Left kidney (tissue), 2 donors: ENCODE data around the gene CENPX. TPM values are rescaled to one million over a fixed set of nuclear protein-coding genes. Genes with fewer than 3 reads are reported as not detected.
A peak's percentile ranks its signal among the peaks of the same experiment; 100 is the strongest.
"Not testable (repeated sequence)": the region's sequence is repeated elsewhere in the genome, so short reads cannot be mapped to it uniquely, and the experiment has no call there.

Experiments
- DNase-seq: peaks from one replicate; pipeline ENCODE4 v3.0.0-alpha.2; 2013
- polyA plus RNA-seq: library from polyadenylated mRNA; unstranded; fragments of 120-200 nt; gene quantifications from one replicate; pipeline ENCODE4 v1.2.1, GENCODE V29; 2013; ENCODE audit not compliant: insufficient read length

The CENPX gene
- polyA plus RNA-seq, 1 donor: 34.4 TPM

DNA sequence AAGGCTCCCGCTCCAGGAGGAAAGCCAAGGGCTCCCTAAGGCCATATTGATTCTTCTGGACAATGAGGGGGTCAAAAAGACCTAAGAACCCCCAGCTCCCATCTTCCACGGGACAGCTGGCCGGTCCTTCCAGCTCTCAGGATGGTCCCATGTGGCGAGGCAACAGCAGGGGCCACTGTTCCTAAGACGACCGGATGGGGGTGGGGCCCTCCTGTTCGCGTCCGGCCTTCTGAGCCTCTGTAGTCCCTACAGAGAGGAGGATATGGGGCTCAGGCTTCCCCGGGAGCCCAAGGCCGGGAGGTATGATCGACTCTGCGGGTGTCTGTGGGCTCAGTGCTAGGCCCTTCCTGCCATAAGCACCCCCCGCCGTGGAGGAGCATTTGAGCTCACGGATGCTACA lies 20.8 kb upstream of the CENPX start:
- DNase-seq: no peak

DNA sequence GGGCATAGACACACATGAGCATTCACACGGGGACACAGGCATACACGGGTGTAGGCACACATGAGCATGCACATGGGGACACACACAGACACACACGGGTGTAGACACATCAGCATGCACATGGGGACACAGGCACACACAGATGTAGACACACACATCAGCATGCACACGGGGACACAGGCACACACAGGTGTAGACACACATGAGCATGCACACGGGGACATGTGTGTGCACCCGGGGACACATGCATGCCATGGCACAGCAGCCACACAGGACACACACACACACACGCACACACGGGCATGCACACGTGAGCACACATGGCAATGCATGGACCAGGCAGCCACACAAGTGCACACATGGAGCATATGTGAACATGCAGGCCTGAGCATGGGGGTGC lies 20.0 kb upstream of the CENPX start:
- no peak for DNase-seq

DNA sequence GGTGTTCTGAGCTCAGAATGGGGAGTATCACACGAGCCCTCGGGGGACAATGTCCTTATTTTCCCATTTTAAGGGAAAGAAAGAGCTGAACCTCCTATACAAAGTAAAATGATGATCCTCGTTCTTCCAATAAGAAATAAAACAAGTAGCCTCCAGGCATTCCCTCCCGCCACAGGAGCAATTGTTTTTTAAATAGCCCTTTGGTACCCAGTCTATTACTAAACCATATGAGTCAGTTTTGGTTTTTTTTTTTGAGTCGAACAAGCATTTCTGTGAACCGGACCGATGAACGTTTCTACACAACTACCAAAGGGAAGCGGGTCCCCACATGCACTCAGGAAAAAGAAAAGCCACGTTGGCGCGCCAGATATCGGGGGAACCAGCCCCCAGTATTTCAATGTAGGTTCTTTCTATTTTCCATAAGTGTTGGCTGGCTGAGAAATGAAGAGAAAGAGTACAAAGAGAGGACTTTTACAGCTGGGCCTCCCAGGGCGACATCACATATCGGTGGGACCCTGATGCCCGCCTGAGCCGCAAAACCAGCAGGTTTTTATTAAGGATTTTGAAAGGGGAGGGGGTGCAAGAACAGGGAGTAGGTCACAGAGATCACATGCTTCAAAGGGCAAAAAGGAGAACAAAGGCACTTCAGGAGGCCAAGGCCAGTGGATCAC lies 18.6 kb upstream of the CENPX start:
- no peak for DNase-seq

DNA sequence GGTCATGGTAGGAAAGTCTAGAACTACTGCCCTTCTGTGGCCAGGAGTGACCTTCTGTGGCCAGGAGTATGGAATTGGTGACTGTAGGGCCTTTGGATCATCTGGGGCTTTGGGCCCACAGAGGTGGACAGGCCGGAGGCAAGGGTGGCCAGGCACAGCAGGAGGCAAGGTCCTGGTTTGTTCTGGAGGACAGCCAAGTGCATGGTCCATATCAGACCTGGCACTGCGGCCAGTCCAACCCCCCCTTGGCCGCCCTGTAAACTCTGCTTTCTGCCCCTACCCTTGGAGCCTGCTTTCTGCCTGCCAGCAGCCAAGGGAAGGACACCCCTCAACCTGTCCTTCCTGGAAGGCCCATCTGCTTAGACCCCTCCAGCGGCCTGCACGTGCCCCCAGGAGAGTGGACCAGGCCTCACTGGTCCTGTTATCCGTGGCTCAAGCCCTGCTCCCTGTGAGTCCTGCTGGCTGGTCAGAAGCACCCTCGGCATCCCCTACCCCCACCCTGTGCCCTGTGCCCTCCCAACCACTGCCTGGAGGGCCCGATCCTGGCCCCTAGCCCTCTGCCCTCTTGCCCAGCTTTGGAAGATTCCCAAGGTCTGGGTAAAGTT lies 17.1 kb upstream of the CENPX start:
- no peak for DNase-seq

DNA sequence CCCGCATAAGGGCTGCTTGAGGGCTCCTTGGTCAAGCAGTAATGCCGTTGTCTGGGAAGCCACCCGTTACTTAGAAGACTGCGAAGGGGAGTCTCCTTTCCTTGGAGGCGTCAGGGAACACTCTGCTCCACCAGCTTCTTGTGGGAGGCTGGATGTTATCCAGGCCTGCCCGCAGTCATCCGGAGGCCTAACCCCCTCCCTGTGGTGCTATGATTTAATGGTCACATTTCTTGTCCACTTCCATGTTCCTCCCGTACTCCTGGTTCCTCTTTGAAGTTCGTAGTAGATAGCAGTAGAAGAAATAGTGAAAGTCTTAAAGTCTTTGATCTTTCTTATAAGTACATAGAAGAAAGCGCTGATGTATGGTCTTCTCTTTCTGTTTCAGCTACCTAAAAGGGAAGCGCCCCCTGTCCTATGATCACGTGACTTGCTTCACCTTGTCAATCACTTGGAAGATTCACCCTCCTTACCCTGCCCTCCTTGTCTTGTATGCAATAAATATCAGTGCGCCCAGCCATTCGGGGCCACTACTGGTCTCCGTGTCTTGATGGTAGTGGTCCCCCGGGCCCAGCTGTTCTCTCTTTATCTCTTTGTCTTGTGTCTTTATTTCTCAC lies 16.2 kb upstream of the CENPX start:
- not testable (repeated sequence) for DNase-seq

DNA sequence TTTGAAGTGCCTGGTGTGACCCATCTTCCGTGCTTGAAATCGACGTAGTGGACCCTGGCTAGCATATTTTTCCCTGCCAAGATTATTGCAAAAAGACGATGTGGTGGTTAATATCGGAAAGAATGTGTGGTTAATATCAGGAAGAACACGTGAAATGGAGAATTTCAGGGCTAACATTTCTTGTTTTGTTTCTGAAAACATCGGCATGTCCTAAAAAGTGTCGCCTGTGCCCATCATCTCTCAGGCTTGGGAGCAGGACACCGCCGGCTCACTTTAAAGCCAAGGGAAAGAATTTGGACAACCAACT lies 15.2 kb upstream of the CENPX start:
- DNase-seq: no peak

DNA sequence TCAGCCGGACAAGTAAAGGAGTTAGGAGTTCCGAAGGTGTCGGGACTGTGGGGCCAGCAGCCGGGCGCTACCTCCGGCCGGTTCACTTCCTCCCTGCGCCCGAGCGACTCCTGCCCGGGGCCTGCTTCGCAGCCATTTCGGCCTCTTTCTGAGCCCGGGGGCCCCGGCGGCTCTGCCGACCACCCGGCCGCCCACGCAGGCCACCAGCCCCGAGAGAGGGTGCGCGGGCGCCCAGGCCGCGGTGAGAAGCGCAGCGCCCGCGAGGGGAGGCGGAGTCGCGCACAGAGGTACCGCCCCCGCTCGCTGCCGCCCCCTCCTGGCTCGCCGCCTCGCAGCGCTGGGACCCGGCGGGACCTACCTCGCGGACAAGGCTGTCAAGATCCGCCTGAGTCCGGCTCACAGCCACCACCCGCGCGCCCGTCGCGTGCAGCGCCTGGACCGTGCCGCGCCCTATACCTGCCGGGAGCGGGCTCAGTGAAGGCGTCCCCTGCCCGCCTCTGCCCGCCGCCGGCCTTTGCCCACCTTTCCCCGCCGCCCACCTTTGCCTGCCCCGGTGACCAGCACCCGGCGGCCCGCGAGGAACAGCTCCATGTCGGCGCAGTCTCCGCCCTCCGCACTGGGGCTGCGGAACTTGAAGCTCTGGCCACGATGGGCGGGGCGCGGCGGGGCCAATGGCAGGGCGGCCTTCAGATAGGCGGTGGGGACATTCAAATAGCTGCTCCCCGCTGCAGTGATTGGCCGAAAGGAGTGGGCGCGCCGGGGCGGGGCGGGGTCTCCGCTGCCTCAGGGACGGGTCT lies 14.6 kb upstream of the CENPX start, which contains the start of gene DCXR:
Gene DCXR, minus strand, starts transcription at position 606 of the 797 bp plus-strand sequence. Its CDS starts 15 bp downstream, at position 591.
- peak; percentile 97 for DNase-seq

DNA sequence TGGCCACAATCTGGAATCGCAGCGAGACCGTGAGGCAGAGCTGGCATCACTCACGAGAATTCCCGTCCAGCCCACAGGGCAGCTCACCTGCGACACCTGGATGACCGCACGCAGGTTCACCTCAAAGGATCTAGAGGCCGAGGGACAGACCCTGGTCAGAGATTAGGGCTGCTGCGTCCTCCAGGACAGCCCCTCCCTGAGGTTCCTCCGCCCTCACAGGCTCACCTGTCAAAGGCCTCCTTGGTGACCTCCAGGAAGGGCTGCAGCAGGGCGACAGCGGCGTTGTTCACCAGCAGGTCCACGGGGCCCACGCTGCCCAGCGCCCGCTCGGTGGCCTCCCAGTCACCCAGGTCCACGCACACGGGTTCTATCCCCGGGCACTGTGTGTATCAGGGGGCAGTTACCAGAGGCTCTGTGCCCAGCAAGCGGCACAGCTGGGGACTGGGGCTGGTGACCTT lies 14.0 kb upstream of the CENPX start:
- no peak for DNase-seq

DNA sequence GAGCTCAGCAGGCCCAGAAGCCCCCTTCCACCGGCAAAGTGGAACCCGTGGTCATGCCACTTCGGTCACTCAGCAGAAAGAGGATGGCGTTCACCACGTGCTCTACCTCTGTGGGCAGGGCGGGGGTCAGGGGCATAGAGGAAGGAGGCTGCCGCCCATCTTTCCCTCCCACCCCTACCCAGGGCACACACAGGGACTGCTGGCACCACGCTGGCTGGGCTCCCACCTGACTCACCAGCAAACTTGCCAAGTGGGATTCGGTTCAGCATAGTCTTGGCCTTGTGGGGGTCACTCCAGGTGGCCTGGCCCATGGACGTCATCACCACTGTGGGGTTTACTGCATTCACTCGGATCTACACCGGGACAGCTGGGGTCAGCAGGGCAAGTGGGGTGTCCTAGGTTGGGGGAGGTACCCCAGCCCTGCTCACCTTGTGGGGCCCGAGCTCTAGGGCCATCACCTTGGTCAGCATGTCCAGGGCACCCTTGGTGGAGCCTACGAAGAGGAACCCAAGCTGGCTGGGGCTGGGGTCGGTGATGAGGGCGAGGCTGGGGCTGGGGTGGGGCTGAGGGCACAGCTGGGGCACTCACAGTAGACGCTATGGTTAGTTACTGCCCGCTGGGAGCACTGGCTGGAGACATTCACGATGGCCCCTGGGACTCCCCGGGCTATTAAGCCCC lies 13.4 kb upstream of the CENPX start:
- no peak for DNase-seq

DNA sequence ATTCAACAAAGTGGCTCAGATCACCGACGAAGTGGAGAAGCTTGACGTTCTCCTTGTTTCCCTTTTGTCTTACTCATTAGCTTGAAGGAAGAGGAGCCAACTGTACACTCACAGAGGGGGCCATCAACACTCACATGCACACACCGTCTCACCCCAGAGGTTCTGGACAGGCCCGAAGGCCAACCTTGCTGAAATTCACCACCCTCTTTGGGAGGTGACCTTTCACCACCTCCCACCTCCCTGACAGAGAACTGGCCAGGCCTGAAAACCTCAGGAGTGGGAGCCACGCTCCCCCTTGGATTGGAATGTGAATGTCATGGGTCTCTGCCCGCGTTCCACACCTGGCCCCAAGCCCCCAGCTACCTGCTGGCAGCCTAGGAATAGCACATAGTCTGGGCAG lies 12.8 kb upstream of the CENPX start:
- no peak for DNase-seq

DNA sequence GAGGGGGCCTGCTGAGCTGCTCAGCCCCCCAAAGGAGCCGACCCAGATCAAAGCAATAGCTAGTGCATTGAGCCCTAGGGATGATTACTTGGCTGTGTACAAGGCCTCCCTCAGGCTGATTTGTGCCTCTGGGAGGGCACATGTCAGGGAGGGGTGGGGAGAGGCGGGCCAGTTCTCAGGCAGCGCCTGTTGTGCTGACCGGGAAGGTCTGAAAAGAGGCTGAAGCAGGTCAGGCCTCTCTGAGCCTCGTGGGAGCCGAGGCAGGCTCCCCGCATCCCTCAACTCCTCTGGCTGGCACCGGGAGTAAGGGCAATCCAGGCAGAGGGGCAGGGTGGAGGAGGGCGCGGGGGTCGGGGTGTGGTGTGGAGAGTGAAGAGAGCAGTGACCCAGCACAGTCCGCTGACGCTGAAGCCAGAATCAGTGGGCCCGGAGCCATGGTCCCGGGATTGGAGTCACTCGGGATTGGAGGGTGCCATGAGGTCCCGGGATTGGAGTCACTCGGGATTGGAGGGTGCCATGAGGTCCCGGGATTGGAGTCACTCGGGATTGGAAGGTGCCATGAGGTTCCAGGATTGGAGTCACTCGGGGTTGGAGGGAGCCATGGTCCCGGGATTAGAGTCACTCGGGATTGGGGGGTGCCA lies 11.8 kb upstream of the CENPX start:
- no peak for DNase-seq

DNA sequence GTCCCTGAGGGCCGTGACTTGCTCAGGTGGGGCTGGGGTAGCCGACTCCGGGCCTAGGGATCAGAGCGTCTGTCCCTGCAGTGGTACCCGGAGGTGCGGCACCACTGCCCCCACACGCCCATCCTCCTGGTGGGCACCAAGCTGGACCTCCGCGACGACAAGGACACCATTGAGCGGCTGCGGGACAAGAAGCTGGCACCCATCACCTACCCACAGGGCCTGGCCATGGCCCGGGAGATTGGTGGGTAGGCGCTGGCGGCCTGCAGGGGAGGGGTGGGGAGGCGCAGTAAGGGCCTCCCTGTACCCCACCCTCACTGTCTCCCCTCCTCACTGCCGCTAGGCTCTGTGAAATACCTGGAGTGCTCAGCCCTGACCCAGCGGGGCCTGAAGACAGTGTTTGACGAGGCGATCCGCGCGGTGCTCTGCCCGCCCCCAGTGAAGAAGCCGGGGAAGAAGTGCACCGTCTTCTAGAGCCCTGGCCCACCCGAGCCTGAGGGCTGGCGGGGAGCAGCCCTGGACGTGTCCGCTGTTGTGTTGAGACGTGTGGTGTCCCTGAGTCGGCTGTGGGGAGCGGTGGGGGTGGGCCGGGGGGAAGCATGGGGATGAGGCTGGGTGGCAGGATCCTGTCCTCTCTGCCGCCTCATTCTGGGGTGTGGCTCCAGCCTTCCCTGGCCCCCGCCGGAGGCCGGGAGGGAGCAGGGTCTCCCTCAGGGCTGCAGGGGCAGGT lies 10.8 kb upstream of the CENPX start:
- no peak for DNase-seq

DNA sequence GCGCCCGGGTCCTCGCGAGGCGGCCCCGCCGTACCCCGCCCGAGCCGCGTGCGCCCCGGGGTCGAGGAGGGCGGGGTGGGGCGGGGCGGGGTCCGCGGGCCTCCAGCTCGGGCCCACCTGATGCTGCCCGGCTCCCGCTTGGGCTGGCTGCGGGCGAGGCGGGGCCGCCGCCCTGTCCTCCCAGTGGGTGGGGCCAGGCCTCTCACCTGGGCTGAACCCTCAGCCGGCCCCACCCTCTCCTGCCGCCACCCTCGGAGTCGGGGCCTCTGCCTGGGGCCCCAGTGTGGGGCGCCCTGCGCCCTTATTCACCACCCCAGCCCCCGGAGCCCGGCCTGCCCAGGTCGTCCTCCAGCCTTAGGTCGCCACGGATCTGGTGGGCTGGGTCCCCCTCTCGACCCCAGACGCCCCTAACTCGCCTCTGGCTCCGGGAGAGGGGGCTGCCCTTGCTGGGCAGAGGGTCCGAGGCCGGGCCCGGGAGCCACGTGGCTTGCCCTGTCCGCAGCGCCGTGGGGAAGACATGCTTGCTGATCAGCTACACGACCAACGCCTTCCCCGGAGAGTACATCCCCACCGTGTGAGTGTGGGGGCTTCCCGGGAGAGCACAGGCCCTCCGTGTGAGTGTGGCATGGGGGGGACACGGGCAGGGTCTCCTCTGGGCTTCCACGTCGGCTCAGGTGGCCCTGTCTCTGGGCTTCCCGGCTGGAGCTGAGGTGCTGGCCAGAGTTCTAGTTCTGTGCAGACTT lies 9.4 kb upstream of the CENPX start:
- DNase-seq: no peak

DNA sequence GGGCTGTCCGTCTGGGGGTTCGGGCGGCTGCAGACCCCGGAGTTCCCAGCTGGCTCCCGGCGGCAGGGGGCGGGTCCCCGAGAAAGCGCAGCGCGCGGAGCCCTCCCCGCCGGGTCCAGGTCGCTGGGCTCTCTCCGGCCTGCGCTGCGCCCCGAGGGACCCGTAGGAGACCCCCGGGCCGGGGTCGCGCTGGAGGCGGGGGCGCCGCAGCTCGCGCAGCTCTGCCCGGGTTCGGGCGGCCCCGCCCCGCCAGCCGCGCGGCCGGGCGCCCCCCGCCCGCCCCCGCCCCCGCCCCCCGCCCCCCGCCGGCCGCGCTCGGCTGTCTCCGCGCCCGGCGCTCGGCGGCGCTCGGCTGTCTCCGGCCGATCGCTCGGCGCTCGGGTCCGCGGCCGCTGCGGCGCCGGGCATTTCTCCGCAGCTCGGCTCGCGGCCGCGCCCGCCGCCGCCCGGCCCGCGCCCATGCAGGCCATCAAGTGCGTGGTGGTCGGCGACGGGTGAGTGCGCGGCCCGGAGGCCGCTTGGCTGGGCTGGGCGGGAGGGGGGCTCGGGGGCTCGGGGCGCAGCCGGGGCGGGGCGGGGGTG lies 8.7 kb upstream of the CENPX start, which contains the start of gene RAC3:
Gene RAC3, plus strand, starts transcription at position 376 of the 582 bp plus-strand sequence. Its CDS starts 84 bp downstream, at position 460.
- no peak for DNase-seq

DNA sequence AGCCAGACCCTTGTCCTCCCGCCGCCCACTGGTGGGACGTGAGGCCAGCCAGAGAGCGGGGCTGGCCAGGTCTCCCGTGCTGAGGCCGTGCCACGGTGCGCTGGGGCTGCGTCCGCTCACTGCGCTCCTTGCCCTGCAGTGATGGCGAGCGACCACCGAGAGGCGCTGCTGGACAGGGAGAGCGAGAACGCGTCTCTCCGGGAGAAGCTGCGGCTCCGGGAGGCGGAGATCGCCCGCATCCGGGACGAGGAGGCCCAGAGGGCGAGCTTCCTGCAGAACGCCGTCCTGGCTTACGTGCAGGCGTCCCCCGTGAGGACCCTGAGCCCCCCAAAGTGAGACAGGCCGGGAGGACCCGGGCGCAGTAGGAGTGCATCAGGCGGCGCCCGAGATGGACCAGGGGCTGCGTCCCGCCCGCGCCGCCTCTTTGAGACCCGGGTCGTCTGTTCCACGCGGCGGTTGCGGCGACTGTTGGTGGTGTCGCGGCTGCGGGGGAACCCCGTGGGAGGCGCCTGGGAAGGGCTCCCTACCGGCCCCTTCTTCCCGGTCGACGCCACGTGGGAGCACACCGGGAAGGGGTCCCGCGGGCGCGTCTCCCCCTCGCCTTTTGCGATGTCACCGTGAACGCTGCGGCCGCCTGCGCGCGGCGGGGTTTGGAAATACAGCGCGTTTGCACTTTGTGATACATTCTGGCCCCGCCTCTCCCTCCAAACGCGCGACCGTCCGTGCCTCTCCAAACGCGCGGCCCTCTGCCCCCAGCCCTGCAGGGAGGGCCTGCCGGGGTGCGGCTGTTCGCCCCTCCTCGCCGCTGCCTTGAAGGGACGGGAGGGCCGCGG lies 8.0 kb upstream of the CENPX start:
- DNase-seq: no peak

DNA sequence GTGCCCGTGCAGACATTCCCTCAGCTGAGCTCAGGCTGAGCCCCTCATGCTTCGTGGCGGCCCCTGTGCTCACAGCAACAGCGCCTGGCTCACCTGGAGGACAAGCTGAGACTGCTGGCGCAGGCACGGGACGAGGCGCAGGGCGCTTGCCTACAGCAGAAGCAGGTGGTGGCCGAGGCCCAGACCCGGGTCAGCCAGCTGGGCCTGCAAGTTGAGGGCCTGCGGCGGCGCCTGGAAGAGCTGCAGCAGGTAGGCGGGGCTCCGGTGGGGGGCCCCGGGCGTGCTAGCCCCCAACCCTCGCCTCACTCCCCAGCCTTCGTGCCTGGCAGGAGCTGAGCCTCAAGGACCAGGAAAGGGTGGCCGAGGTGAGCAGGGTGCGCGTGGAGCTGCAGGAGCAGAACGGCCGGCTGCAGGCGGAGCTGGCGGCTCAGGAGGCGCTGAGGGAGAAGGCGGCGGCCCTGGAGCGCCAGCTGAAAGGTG lies 7.4 kb upstream of the CENPX start:
- no peak for DNase-seq

DNA sequence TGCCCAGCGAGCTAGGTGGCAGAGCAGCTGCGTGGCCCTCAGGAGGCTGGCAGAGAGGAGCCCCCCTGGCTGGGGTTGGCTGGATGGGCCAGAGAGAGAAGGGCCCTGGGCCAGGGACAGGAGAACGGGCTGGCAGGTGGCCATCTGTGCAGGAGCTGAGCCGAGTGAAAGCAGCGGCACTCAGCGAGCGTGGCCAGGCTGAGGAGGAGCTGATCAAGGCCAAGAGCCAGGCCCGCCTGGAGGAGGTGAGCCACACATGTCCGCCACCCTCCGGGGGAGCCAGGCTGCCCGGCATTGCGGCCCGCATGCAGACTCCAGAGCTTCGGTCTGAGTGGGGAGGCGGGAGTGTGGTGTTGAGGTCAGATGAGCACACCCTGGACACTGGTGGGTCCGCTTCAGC lies 6.7 kb upstream of the CENPX start:
- DNase-seq: no peak

DNA sequence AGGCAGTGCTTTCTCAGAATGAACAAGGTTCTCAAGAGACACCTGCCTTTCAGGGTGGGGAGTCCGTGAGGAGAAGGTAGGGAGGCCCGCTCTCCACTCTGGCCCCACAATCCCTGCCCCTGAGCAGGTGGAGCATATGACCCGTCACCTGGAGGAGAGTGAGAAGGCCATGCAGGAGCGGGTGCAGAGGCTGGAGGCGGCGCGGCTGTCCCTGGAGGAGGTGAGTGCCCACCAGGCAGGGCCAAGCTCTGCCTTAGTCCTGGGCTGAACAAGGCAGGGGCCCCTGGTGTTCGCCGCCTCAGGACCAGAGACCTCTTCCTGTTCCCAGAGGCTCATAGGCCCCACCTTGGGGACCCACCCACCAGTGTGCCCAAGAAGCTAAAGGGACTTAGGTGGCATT lies 6.3 kb upstream of the CENPX start:
- no peak for DNase-seq

DNA sequence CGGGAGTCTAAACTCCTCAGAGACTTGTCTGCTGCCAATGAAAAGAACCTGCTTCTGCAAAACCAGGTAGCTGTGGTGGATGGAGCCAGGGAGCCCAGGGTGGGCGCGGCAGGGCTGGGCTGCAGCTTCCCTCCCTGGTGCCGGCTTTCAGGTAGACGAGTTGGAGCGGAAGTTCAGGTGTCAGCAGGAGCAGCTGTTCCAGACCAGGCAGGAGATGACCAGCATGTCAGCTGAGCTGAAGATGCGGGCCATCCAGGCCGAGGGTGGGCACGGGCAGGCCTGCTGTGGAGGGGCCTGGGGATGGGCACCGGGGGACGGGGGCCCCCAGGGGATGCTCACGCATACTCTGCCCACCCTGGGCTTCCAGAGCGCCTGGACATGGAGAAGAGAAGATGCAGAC lies 5.6 kb upstream of the CENPX start:
- DNase-seq: no peak
